Liver (tissue), 9 donors: ENCODE results near the gene SPEG. TPM values are rescaled to one million over a fixed set of nuclear protein-coding genes. Genes with fewer than 3 reads are reported as not detected.

Experiments used
- DNase-seq: peaks from one replicate; pipeline ENCODE4 v3.0.0-alpha.2; 2017; ENCODE audit warnings: low spot score
- H3K27ac ChIP-seq, 2 donors: one replicate each; pipeline ENCODE4 v1.7.0; 2013; ENCODE audit warnings: inconsistent platforms in 2 of 2, low read length in 2 of 2, control low read depth in 1 of 2, low read depth in 1 of 2, mild to moderate bottlenecking in 1 of 2
- H3K27me3 ChIP-seq, 4 donors: one replicate each; pipeline versions ENCODE4 v1.6.1 to v1.7.0; 2013; ENCODE audit warnings: low read length in 3 of 4, inconsistent platforms in 1 of 4, mild to moderate bottlenecking in 1 of 4, moderate library complexity in 1 of 4; ENCODE audit not compliant: control insufficient read depth in 4 of 4, insufficient read depth in 4 of 4
- H3K36me3 ChIP-seq, 4 donors: one replicate each; pipeline versions ENCODE4 v1.6.1 to v1.7.0; 2013; ENCODE audit warnings: low read length in 3 of 4, mild to moderate bottlenecking in 3 of 4, low read depth in 1 of 4, moderate library complexity in 1 of 4; ENCODE audit not compliant: control insufficient read depth in 4 of 4, insufficient read depth in 3 of 4
- H3K4me1 ChIP-seq, 4 donors: one replicate each; pipeline versions ENCODE4 v1.6.1 to v1.7.0; 2013; ENCODE audit warnings: low read length in 3 of 4, mild to moderate bottlenecking in 3 of 4, moderate library complexity in 1 of 4; ENCODE audit not compliant: control insufficient read depth in 4 of 4, insufficient read depth in 4 of 4
- H3K4me3 ChIP-seq, 3 donors: one replicate each; pipeline versions ENCODE4 v1.6.1 to v1.7.0; 2013; ENCODE audit warnings: low read length in 3 of 3, control low read depth in 1 of 3, low read depth in 1 of 3, mild to moderate bottlenecking in 1 of 3
- H3K9ac ChIP-seq, 2 donors: one replicate each; pipeline ENCODE4 v1.7.0; 2013; ENCODE audit warnings: low read length in 2 of 2, mild to moderate bottlenecking in 2 of 2, moderate library complexity in 2 of 2, control low read depth in 1 of 2, low read depth in 1 of 2
- H3K9me3 ChIP-seq, 4 donors: one replicate each; pipeline versions ENCODE4 v1.6.1 to v1.7.0; 2013; ENCODE audit warnings: low read length in 3 of 4; ENCODE audit not compliant: control insufficient read depth in 4 of 4
- ATF3 ChIP-seq: IDR thresholded peaks from 2 replicates; pipeline ENCODE4 v1.6.1; 2016; ENCODE audit warnings: antibody characterized with exemption
- CTCF ChIP-seq: fragments of 150-350 bp; IDR thresholded peaks from 2 replicates; pipeline ENCODE4 v1.5.1; 2017; ENCODE audit warnings: improper control_type of control experiment, low read depth, low read length; ENCODE audit not compliant: missing input control
- EGR1 ChIP-seq, 2 donors: IDR thresholded peaks; 2 replicates each; pipeline ENCODE4 v1.6.1; 2016 to 2018; ENCODE audit warnings: antibody characterized with exemption in 2 of 2, low read depth in 2 of 2
- FOXA2 ChIP-seq: IDR thresholded peaks from 2 replicates; pipeline ENCODE4 v1.6.1; 2016; ENCODE audit warnings: antibody characterized with exemption
- GABPA ChIP-seq, 2 donors: IDR thresholded peaks in 1 of 2; conservative IDR thresholded peaks in 1 of 2; 2 replicates each; pipeline ENCODE4 v1.6.1; 2016; ENCODE audit warnings: antibody characterized with exemption in 2 of 2, mild to moderate bottlenecking in 1 of 2, moderate library complexity in 1 of 2
- HNF4A ChIP-seq, 2 donors: conservative IDR thresholded peaks; 2 replicates each; pipeline ENCODE4 v1.6.1; 2016; ENCODE audit warnings: antibody characterized with exemption in 2 of 2, mild to moderate bottlenecking in 2 of 2
- HNF4G ChIP-seq: IDR thresholded peaks from 2 replicates; pipeline ENCODE4 v1.6.1; 2016; ENCODE audit warnings: antibody characterized with exemption
- JUND ChIP-seq, 2 donors: IDR thresholded peaks; 2 replicates each; pipeline ENCODE4 v1.6.1; 2016; ENCODE audit warnings: antibody characterized with exemption in 2 of 2
- MAX ChIP-seq: IDR thresholded peaks from 2 replicates; pipeline ENCODE4 v1.6.1; 2016; ENCODE audit warnings: antibody characterized with exemption
- NR2F2 ChIP-seq: IDR thresholded peaks from 2 replicates; pipeline ENCODE4 v1.6.1; 2016; ENCODE audit warnings: antibody characterized with exemption
- RAD21 ChIP-seq, 2 donors: IDR thresholded peaks; 2 replicates each; pipeline ENCODE4 v1.6.1; 2016; ENCODE audit warnings: antibody characterized with exemption in 2 of 2, mild to moderate bottlenecking in 2 of 2
- REST ChIP-seq: IDR thresholded peaks from 2 replicates; pipeline ENCODE4 v1.6.1; 2016; ENCODE audit warnings: antibody characterized with exemption, mild to moderate bottlenecking
- RXRA ChIP-seq, 2 donors: IDR thresholded peaks; 2 replicates each; pipeline ENCODE4 v1.6.1; 2017 to 2018; ENCODE audit warnings: antibody characterized with exemption in 2 of 2, mild to moderate bottlenecking in 1 of 2
- SP1 ChIP-seq: IDR thresholded peaks from 2 replicates; pipeline ENCODE4 v1.6.1; 2018; ENCODE audit warnings: antibody characterized with exemption, mild to moderate bottlenecking
- TAF1 ChIP-seq: conservative IDR thresholded peaks from 2 replicates; pipeline ENCODE4 v1.6.1; 2016; ENCODE audit warnings: antibody characterized with exemption, mild to moderate bottlenecking
- YY1 ChIP-seq: IDR thresholded peaks from 2 replicates; pipeline ENCODE4 v1.6.1; 2016; ENCODE audit warnings: antibody characterized with exemption, mild to moderate bottlenecking
- ZBTB33 ChIP-seq: IDR thresholded peaks from 2 replicates; pipeline ENCODE4 v1.6.1; 2016; ENCODE audit warnings: antibody characterized with exemption
- WGBS: extraction: QIAGEN DNeasy Blood & Tissue Kit; methylation state at CpG from one replicate; pipeline ENCODE4 v1.1.7; 2013; 5-methylcytosine and 5-hydroxymethylcytosine counted together
- polyA plus RNA-seq, 2 donors: library from polyadenylated mRNA; stranded (reverse) in 1 of 2; unstranded in 1 of 2; fragments of 200-250 nt in 1 of 2; fragments of >200 nt in 1 of 2; fragmentation: Nextera tagmentation in 1 of 2; extraction: Ambion mirVana in 1 of 2; gene quantifications; one replicate each; pipeline versions ENCODE4 v1.2.1 to v1.2.3, GENCODE V29; 2013 to 2015
- total RNA-seq, 2 donors: library from RNA; depleted of rRNA; stranded (reverse); fragments of >200 nt; gene quantifications; one replicate each; pipeline ENCODE4 v1.2.3, GENCODE V29; 2014
- donor health status: healthy.
- donor health status: healthy.
- donor health status: healthy.
- donor health status: healthy.
- donor health status: healthy.

The SPEG gene
- total and polyA plus RNA-seq, 4 donors: 0.51 to 0.96 (median 0.66) TPM

- H3K9ac ChIP-seq: no peak overlapping the region
- no peaks in the 10 kb centered on the region for H3K9me3 ChIP-seq
- peaks cover 6 to 32% (median 22%) of the 10 kb centered on the region in 4 donors for H3K4me1 ChIP-seq
- 31% methylated on average over 20 of the region's 20 CpGs for WGBS
- no peaks in the 10 kb centered on the region for H3K36me3 ChIP-seq
- no peak for TF ChIP-seq HNF4G
- TF ChIP-seq RXRA (IDR thresholded peaks at IDR 0.05): no peak
- TF ChIP-seq SP1: no peak
- TF ChIP-seq MAX: no peak
- TF ChIP-seq JUND (IDR thresholded peaks at IDR 0.05): no peak
- no peak for TF ChIP-seq FOXA2
- no peak for TF ChIP-seq CTCF
- TF ChIP-seq ZBTB33: no peak
- no peak for TF ChIP-seq ATF3
- no peak for TF ChIP-seq TAF1
- TF ChIP-seq YY1: no peak
- TF ChIP-seq HNF4A (conservative IDR thresholded peaks at IDR 0.05): no peak
- no peak for TF ChIP-seq NR2F2
- no peak for TF ChIP-seq RAD21 (IDR thresholded peaks at IDR 0.05)
- no peak for TF ChIP-seq GABPA (IDR thresholded peaks at IDR 0.05 in 1 of 2, conservative IDR thresholded peaks at IDR 0.05 in 1 of 2)
- no peak for TF ChIP-seq REST
- TF ChIP-seq EGR1 (IDR thresholded peaks at IDR 0.05; ENCODE audit: low read depth in 2 of 2): no peak
- H3K27me3 ChIP-seq: no peaks in the 10 kb centered on the region
- H3K4me3 ChIP-seq: no peak overlapping the region
- no peak for DNase-seq
- no peak overlapping the region for H3K27ac ChIP-seq
These were observed 61.7 kb downstream of the SPEG start for GRCh38 chr2:219496247-219496824.
